Measurements from ENCODE around the gene ERCC4.

Gene ERCC4

DNA sequence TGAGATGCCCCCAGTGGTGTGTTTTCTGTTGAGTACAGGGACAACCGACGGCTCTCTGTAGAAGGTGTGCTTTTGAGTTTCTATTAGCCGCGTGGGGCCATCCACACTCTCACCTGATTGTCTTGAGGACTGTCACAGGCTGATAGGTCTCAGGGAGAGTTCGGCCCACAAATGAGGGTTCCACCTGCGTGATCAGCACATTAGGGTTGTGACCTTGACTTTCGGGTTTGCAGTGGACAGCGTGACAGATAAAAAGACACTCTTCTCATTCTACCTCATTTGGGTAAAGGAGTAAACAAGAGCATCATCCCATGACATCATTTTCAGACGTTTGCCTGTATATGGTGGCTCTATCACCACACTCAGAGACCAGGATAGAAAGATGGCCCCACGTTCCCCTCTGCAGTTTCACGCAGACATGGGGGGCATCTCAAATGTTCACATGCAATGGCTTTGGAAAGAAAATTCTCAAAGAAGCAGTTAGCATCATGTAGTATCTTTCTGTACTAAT is 76.9 kb downstream of the ERCC4 start:
- no peak for DNase-seq

DNA sequence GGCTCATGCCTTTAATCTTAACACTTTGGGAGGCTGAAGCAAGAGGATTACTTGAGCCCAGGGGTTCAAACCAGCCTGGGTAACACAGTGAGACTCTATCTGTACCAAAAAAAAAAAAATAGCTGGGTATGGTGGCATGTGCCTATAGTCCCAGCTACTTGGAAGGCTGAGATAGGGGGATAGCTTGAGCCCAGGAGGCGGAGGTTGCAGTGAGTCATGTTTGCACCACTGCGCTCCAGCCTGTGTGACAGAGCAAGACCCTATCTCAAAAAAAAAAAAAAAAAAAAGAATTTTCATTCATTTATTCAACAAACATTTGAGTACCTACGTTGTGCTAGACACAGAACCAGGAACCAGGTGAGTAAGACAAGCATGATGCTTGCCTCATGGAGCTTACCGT is 77.6 kb downstream of the ERCC4 start:
- DNase-seq, result no peak

DNA sequence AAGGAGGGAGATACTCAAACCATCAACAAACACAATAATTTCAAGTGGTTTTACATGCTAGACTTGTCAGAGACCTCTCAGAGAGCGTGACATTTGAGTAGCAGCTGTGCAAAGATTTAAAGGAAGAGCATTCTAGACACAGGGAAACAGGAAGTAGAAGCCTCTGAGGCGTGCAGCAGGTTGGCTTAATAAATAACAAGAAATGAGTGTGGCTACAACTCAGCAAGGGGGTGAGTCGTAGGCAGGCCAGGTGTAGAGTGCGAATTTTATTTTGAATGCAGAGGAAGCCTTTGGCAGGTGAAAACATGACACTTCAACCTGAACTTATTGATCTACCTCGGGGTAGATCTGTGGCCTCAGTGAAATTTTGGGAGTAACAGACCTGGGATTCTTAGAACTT is 78.0 kb downstream of the ERCC4 start:
- DNase-seq, result no peak

DNA sequence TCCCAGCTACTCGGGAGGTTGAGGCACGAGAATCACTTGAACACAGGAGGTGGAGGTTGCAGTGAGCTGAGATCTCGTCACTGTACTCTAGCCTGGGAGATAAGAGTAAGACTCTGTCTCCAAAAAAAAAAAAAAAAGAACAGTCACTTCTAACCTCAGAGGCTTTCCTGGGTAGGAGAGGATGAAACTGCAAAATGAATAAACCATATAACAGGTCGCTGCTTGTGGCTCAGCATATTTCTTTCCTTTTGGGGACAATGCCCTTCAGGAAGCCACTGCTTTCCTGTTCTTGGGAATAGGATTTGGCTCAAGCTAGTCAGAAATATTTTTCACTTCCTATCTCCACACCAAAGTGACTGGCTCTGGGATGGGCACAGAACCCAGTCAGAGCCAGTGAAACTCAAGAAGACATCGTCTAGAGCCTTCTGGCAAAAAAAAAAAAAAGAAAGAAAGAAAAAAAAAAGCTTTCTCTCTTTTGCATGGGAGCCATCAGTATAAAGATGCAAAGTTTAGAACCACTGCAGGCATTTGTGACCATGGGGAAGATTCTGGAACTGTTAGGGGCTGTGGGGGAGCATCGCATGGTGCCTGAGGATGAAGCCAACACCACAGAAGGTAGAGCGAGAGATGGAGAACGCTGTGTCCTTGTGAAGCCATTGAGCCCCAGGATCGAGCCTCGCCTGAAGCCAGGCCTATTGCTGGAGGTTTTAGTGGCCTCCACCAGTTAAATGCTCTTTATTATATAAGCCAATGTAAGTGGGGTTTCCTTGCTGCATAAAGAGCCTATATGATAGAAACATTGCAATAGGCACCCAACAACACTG is 79.3 kb downstream of the ERCC4 start:
- no peak for DNase-seq

DNA sequence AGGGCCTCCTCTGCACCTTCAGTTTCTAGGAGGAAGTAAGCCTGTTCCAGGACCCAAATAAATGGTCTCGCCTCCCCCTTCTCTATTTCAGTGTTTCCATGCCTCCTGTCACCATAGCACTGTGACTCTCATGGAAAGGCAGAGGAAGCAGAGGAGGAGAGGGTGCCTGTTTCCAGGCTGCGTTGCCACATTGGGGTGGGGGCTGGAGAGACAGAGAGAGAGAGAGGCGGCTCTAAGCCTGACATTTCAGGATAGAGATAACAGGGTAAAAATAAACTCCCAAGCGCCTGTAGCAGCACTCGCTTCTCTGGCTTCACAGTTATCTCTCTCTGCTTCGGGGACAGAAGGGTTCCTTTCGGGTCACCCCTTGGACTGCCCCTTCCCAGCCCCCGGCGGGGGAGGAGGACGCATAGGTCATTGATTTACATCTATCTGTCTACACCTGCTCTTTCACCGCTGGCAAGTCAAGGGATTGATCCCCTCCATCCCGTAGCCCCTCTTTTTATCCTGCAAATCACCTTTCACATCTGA is 80.0 kb downstream of the ERCC4 start:
- DNase-seq, result no peak

DNA sequence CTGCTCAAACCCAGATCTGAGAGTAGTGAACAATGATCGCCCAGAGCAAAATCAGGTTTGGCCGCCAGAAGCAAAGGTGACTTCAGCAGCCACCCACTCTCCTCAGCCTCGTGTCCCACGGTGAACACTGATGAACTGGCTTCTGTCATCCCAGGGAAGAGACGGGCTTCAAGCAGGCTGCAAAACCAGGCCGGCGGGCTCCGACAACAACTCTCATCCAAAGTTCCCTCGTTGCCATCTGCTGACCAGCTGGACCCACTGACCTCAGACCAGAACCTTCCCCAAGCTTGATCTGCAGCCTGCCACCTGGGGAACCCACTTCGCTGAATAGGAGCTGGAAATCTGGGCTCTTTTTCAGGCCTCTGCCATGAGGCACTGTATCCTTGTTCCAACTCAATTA is 81.6 kb downstream of the ERCC4 start:
- no peak for DNase-seq
